ENCODE data around the gene MZT2B. TPM values are rescaled to one million over a fixed set of nuclear protein-coding genes. Genes with fewer than 3 reads are reported as not detected.
"Not testable (repeated sequence)": the region's sequence is repeated elsewhere in the genome, so short reads cannot be mapped to it uniquely, and the experiment has no call there.

The MZT2B gene
- total and polyA plus RNA-seq, 9 of the 15 experiments (the other 6 are each of a cell fraction or from before 2014, with no cell fraction given), result 5.1 to 435 (median 102) TPM

GRCh38 chr2:130229161-130229510, 47.1 kb downstream of the MZT2B start (continued):
- TF ChIP-seq ZBTB40 (IDR thresholded peaks at IDR 0.05) (peak; percentile 83), C11orf30 (IDR thresholded peaks at IDR 0.05; ENCODE audit: low read depth) (peak; percentile 67), HCFC1 (IDR thresholded peaks at IDR 0.05; ENCODE audit: low read depth, low read length) (peak; percentile 54), SIN3B (IDR thresholded peaks at IDR 0.05; ENCODE audit: low read depth) (peak; percentile 67; the same call in 1 of the 2 replicates), MAZ (CRISPR knock-in tag; conservative IDR thresholded peaks at IDR 0.05 in 1 of 2, IDR thresholded peaks at IDR 0.05 in 1 of 2) (peak in 1 of 2 experiments; percentile 47; a peak in 2 of 4 replicates), GATAD2B (IDR thresholded peaks at IDR 0.05; ENCODE audit: borderline replicate concordance) (0 out of 2 replicates have a peak, but pooled peaks have one; percentile 24), ATF1 (tag; IDR thresholded peaks at IDR 0.05) (peak; percentile 49; the same call in 1 of the 2 replicates), CREM (IDR thresholded peaks at IDR 0.05; ENCODE audit: low read depth) (peak; percentile 88), MAX (CRISPR knock-in tag; IDR thresholded peaks at IDR 0.05) (peak; percentile 83), SIN3A (IDR thresholded peaks at IDR 0.05; ENCODE audit: borderline replicate concordance in 2 of 2, control insufficient read depth in 1 of 2, low read depth in 2 of 2, low read length in 2 of 2) (peak in 1 of 2 experiments; percentile 77; a peak in 1 of 4 replicates), PHF20 (IDR thresholded peaks at IDR 0.05; ENCODE audit: partially characterized antibody) (peak; percentile 27), POLR2G (IDR thresholded peaks at IDR 0.05; ENCODE audit: low read depth, low read length) (peak; percentile 70), ZNF143 (CRISPR knock-in tag; IDR thresholded peaks at IDR 0.05) (peak; percentile 65), CREB1 (IDR thresholded peaks at IDR 0.05) (peak; percentile 68), CREB1 (CRISPR knock-in tag; IDR thresholded peaks at IDR 0.05) (peak; percentile 64; the same call in 1 of the 2 replicates), GABPA (tag; conservative IDR thresholded peaks at IDR 0.05; ENCODE audit: low read depth) (peak; percentile 92)
- not testable (repeated sequence) for TF ChIP-seq ZBTB40, ATF1 (CRISPR knock-in tag; IDR thresholded peaks at IDR 0.05)
- TF ChIP-seq, protein P1, sequence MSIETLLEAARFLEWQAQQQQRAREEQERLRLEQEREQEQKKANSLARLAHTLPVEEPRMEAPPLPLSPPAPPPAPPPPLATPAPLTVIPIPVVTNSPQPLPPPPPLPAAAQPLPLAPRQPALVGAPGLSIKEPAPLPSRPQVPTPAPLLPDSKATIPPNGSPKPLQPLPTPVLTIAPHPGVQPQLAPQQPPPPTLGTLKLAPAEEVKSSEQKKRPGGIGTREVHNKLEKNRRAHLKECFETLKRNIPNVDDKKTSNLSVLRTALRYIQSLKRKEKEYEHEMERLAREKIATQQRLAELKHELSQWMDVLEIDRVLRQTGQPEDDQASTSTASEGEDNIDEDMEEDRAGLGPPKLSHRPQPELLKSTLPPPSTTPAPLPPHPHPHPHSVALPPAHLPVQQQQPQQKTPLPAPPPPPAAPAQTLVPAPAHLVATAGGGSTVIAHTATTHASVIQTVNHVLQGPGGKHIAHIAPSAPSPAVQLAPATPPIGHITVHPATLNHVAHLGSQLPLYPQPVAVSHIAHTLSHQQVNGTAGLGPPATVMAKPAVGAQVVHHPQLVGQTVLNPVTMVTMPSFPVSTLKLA (conservative IDR thresholded peaks at IDR 0.05), result peak in 1 of 2 experiments; percentile 59; a peak in 2 of 4 replicates

Measured in K562 (cell line).